GM11168 (cell line): ENCODE data around the gene RXYLT1.
"Not testable (repeated sequence)": the region's sequence is repeated elsewhere in the genome, so short reads cannot be mapped to it uniquely, and the experiment has no call there.

Source experiments
- in situ Hi-C: fragments of 300-500 bp; cut with MboI; formaldehyde crosslinking; loops from one replicate; pipeline ENCODE4 v1.12.0; 2022; ENCODE audit warnings: low sequenced_read_pairs; ENCODE audit not compliant: unreplicated experiment

The RXYLT1 gene

GRCh38 chr12:63779498-63780481 lies at the start of gene RXYLT1:
RXYLT1 (plus strand) TSS chr12:63779909; CDS start chr12:63779961, 52 bp downstream.
- in situ Hi-C loops, result loop anchor here (25.0 kb wide), 1 partner anchor 92 kb away; no protein-coding TSS in a partner anchor

GRCh38 chr12:63732779-63733178 lies 46.9 kb upstream of the RXYLT1 start:
- in situ Hi-C loops, result not testable (repeated sequence)

- in situ Hi-C loops, result not testable (repeated sequence)
These were observed 46.1 kb upstream of the RXYLT1 start for GRCh38 chr12:63733585-63733984.

GRCh38 chr12:63740551-63740950 lies 39.2 kb upstream of the RXYLT1 start:
- in situ Hi-C loops, result loop anchor here (5.0 kb wide), 1 partner anchor 193 kb away; no protein-coding TSS in a partner anchor

- in situ Hi-C loops, result loop anchor here (5.0 kb wide), 1 partner anchor 194 kb away; no protein-coding TSS in a partner anchor
These were observed 38.3 kb upstream of the RXYLT1 start for GRCh38 chr12:63741431-63741830.

- in situ Hi-C loops, result loop anchor here (5.0 kb wide), 1 partner anchor 197 kb away; no protein-coding TSS in a partner anchor
These were observed 35.6 kb upstream of the RXYLT1 start for GRCh38 chr12:63744110-63744509.

GRCh38 chr12:63746470-63746869 lies 33.2 kb upstream of the RXYLT1 start:
- in situ Hi-C loops, result not testable (repeated sequence)

- in situ Hi-C loops, result not testable (repeated sequence)
These were observed 32.6 kb upstream of the RXYLT1 start for GRCh38 chr12:63747136-63747535.

- in situ Hi-C loops, result no loop called here
These were observed 32.2 kb upstream of the RXYLT1 start for GRCh38 chr12:63747553-63747952.

GRCh38 chr12:63752283-63752682 lies 27.4 kb upstream of the RXYLT1 start:
- in situ Hi-C loops, result no loop called here

- in situ Hi-C loops, result no loop called here
These were observed 26.9 kb upstream of the RXYLT1 start for GRCh38 chr12:63752841-63753240.

GRCh38 chr12:63753743-63754142 lies 26.0 kb upstream of the RXYLT1 start:
- in situ Hi-C loops, result no loop called here

- in situ Hi-C loops, result no loop called here
These were observed 15.2 kb upstream of the RXYLT1 start for GRCh38 chr12:63764481-63764880.

GRCh38 chr12:63766498-63766897 lies 13.2 kb upstream of the RXYLT1 start:
- in situ Hi-C loops, result no loop called here

- in situ Hi-C loops, result no loop called here
These were observed 9.3 kb upstream of the RXYLT1 start for GRCh38 chr12:63770375-63770774.

- in situ Hi-C loops, result loop anchor here (25.0 kb wide), 1 partner anchor 90 kb away; no protein-coding TSS in a partner anchor
These were observed 2.4 kb upstream of the RXYLT1 start for GRCh38 chr12:63777340-63777739.

GRCh38 chr12:63782466-63782865 lies 2.8 kb downstream of the RXYLT1 start:
- in situ Hi-C loops, result loop anchor here (25.0 kb wide), 1 partner anchor 95 kb away; no protein-coding TSS in a partner anchor

GRCh38 chr12:63787306-63787705 lies 7.6 kb downstream of the RXYLT1 start:
- in situ Hi-C loops, result loop anchor here (25.0 kb wide), 1 partner anchor 100 kb away; no protein-coding TSS in a partner anchor

GRCh38 chr12:63790608-63790945 lies 10.9 kb downstream of the RXYLT1 start:
- in situ Hi-C loops, result loop anchor here (25.0 kb wide), 1 partner anchor 103 kb away; no protein-coding TSS in a partner anchor

GRCh38 chr12:63792338-63792737 lies 12.6 kb downstream of the RXYLT1 start:
- in situ Hi-C loops, result loop anchor here (25.0 kb wide), 1 partner anchor 105 kb away; no protein-coding TSS in a partner anchor

GRCh38 chr12:63795032-63795687 lies 15.5 kb downstream of the RXYLT1 start:
- in situ Hi-C loops, result loop anchor here (25.0 kb wide), 1 partner anchor 108 kb away; no protein-coding TSS in a partner anchor
